Measurements from ENCODE around the gene ALG1.
"Not testable (repeated sequence)": the region's sequence is repeated elsewhere in the genome, so short reads cannot be mapped to it uniquely, and the experiment has no call there.

The ALG1 gene

GRCh38 chr16:5045499-5046115 lies 26.0 kb upstream of the ALG1 start:
- DNase-seq = no peak

GRCh38 chr16:5046914-5047313 lies 24.7 kb upstream of the ALG1 start:
- DNase-seq = no peak

- DNase-seq = no peak
Measured at GRCh38 chr16:5054876-5055865, 16.5 kb upstream of the ALG1 start.

- DNase-seq = peak; percentile 68 to 80 (median 75)
Measured at GRCh38 chr16:5056352-5056751, 15.3 kb upstream of the ALG1 start.

DNA sequence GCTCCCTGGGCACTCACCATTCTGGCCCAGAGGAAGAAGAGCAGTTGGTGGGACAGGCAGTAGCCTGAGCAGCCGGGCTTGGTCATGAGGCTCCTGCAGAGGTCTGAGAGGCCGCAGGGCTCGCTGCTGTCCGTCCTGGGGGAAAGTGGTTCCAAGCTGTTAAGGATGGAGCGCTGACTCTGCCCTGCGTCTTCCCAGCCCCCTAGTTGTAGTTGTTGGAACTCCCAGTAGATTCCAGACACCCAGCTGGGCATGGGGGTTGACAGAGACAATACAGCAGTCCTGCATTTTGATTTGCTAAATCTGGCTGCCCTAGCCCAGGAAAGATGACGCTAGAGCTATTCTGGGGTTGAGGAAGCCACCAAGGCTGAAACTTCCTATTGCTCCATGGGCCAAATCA lies 13.2 kb upstream of the ALG1 start:
- DNase-seq = peak; percentile 41 to 55 (median 46)

- DNase-seq = no peak
Measured at GRCh38 chr16:5059386-5060072, 12.1 kb upstream of the ALG1 start.

GRCh38 chr16:5060073-5060641 lies 11.5 kb upstream of the ALG1 start:
- no peak for DNase-seq

- no peak for DNase-seq
Measured at GRCh38 chr16:5062051-5062450, 9.6 kb upstream of the ALG1 start.

GRCh38 chr16:5062790-5063765 lies 8.6 kb upstream of the ALG1 start:
- no peak for DNase-seq

DNA sequence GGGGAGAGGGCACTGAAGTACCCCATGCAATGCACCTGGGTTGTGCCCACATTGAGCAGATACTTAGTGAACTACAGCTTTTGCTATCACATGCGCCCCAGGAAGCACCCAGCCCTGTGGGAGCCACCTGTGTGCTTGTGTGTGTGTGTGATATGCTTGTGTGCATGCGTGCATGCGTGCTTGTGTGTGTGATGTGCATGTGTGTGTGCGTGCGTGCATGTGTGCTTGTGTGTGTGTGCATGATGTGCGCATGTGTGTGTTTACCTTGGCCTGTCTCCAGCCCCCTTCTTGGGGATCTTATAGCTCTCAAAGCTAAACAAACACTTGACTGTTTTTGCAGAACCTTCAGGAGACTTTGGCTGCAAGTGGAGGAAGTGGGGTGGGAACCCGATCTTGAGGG lies 6.7 kb upstream of the ALG1 start:
- no peak for DNase-seq

GRCh38 chr16:5065326-5065725 lies 6.3 kb upstream of the ALG1 start:
- DNase-seq = no peak

- no peak for DNase-seq
Measured at GRCh38 chr16:5065813-5066212, 5.8 kb upstream of the ALG1 start, which contains the start of gene C16orf89. Gene C16orf89, minus strand, starts transcription at chr16:5065956. Its CDS starts 48 bp downstream, at chr16:5065908.

DNA sequence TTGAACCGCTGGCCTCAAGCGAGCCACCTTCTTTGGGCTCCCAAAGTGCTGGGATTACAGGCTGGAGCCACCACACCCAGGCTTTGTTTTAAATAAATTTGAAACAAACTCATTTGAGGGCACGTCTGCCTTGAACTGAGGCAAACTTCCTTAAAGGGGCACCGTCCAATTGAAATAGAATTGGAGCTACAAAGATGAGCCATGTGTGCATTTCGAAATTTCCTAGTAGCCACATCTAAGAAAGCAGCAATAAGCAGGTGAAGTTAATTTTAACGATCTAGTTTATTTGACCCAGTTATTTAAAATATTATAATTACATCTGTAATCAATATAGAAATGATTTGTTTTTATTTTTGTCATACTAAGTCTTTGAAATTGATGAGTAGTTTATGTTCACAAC lies 5.1 kb upstream of the ALG1 start:
- DNase-seq = no peak

- no peak for DNase-seq
Measured at GRCh38 chr16:5069048-5069447, 2.6 kb upstream of the ALG1 start.

DNA sequence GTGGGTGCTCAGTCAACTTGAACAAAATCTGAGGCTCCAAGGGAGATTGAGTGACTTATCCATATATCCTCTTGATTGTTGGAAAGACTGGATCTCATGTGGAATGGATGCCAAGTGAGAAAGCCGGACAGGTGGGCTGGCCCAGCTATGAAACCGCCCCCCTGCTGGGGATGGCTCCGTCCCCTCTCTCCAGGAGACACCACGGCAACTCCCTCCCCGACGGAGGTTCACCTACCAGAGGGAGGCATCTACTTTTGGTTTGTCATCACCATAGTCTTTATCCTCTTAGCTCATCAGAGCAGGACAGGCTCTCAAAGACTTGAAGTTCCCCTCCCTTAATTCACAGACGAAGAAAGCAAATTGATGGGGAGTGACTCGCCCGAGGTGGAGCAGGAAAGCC lies 1.8 kb upstream of the ALG1 start:
- DNase-seq = no peak

- DNase-seq = no peak
Measured at GRCh38 chr16:5070431-5071186, 1.0 kb upstream of the ALG1 start.

GRCh38 chr16:5071341-5071680 lies 332 bp upstream of the ALG1 start:
- no peak for DNase-seq

GRCh38 chr16:5072334-5073278 lies 963 bp downstream of the ALG1 start:
- DNase-seq = no peak

DNA sequence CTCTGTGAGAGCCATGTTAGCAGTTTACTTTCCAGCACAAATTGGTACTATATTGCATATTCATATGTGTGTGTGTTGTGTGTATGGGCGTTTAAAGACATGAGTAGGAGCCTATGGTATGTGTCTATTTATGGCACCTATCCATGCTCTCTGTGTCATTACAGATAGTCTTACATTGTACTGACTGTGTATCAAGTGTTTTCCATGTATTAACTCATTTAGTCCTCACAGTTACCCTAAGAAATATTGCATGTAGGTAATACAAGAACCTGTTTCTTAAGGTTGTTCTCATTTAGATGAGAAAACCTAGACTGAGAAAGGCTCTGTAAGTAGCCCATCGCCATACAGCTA lies 1.6 kb downstream of the ALG1 start:
- no peak for DNase-seq

GRCh38 chr16:5073771-5074170 lies 2.1 kb downstream of the ALG1 start:
- DNase-seq = not testable (repeated sequence)
